IPS-18a (cell line): ENCODE measurements around the gene EEF1E1.
"Not testable (repeated sequence)": the region's sequence is repeated elsewhere in the genome, so short reads cannot be mapped to it uniquely, and the experiment has no call there.

ENCODE experiments used
- H3K27ac ChIP-seq: one replicate; pipeline ENCODE4 v1.5.1; 2013; ENCODE audit warnings: low read length
- H3K27me3 ChIP-seq: one replicate; pipeline ENCODE4 v1.6.1; 2013; ENCODE audit warnings: mild to moderate bottlenecking, low read length; ENCODE audit not compliant: control insufficient read depth, insufficient read depth
- H3K36me3 ChIP-seq: one replicate; pipeline ENCODE4 v1.6.1; 2013; ENCODE audit warnings: low read depth, low read length; ENCODE audit not compliant: control insufficient read depth
- H3K4me1 ChIP-seq: one replicate; pipeline ENCODE4 v1.6.1; 2013; ENCODE audit warnings: low read depth, low read length; ENCODE audit not compliant: control insufficient read depth
- H3K4me3 ChIP-seq: one replicate; pipeline ENCODE4 v1.5.1; 2013; ENCODE audit warnings: low read length
- H3K9ac ChIP-seq: one replicate; pipeline ENCODE4 v1.6.1; 2013; ENCODE audit warnings: mild to moderate bottlenecking, low read length, moderate library complexity
- H3K9me3 ChIP-seq: one replicate; pipeline ENCODE4 v1.6.1; 2013; ENCODE audit warnings: low read depth, low read length; ENCODE audit not compliant: control insufficient read depth

EEF1E1 gene

DNA sequence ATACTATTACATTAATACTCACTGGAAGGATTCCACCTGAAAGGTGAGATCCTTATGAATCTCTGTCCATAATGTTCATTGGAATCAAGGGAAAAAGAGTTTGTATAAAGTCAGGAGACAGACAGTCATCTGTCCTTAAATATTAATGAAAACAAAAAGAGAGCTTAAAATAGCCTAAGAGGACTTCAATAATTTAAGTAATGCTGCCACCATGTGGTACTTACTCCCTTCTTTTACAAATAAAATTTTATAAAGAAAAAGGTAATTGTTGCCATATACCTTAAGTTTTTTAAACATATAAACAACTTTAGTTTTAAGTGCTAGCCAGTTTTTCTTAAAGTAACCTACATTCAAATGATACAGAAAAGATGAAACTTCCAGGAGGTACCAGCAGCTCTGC lies 43.2 kb downstream of the EEF1E1 start:
- Histone ChIP-seq H3K27ac (no peak overlapping the region), H3K9me3 (no peaks in the 10 kb centered on the region), H3K27me3 (no peaks in the 10 kb centered on the region), H3K36me3 (peaks cover 5% of the 10 kb centered on the region), H3K9ac (no peak overlapping the region), H3K4me1 (no peaks in the 10 kb centered on the region), H3K4me3 (no peak overlapping the region)

- H3K27ac ChIP-seq = no peak overlapping the region
- H3K27me3 ChIP-seq = no peaks in the 10 kb centered on the region
- no peaks in the 10 kb centered on the region for H3K9me3 ChIP-seq
- peaks cover 5% of the 10 kb centered on the region for H3K36me3 ChIP-seq
- H3K9ac ChIP-seq = no peak overlapping the region
- no peaks in the 10 kb centered on the region for H3K4me1 ChIP-seq
- no peak overlapping the region for H3K4me3 ChIP-seq
Observed at GRCh38 chr6:8057793-8058192, 44.6 kb downstream of the EEF1E1 start.

GRCh38 chr6:8057263-8057662 lies 45.1 kb downstream of the EEF1E1 start:
- Histone ChIP-seq H3K4me1 (no peaks in the 10 kb centered on the region), H3K9me3 (no peaks in the 10 kb centered on the region), H3K4me3 (no peak overlapping the region), H3K27ac (no peak overlapping the region), H3K36me3 (peaks cover 5% of the 10 kb centered on the region), H3K27me3 (no peaks in the 10 kb centered on the region), H3K9ac (no peak overlapping the region)

DNA sequence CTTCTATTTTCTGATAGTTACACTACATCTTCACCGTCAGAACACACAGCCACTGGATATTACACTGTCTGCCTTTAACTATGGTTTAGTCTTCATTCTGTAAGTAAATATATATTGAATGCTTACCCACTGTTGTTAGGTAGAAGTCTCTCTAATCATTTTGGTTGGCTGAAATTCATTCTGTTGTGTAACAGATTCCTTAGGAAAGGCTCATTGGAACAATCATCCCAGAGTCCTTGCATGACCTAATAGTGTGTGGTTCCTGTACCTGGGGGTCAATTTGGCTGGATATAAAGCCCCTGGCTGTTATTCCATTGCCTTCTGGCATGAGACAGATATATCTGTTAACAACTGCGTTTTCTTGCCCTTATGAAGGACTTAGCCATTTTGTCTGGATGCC lies 48.1 kb downstream of the EEF1E1 start:
- H3K27me3 ChIP-seq = no peaks in the 10 kb centered on the region
- H3K4me3 ChIP-seq = no peak overlapping the region
- H3K9ac ChIP-seq = no peak overlapping the region
- H3K36me3 ChIP-seq = no peaks in the 10 kb centered on the region
- no peak overlapping the region for H3K27ac ChIP-seq
- no peaks in the 10 kb centered on the region for H3K4me1 ChIP-seq
- no peaks in the 10 kb centered on the region for H3K9me3 ChIP-seq

- Histone ChIP-seq H3K27me3 (no peaks in the 10 kb centered on the region), H3K9me3 (no peaks in the 10 kb centered on the region), H3K9ac (no peak overlapping the region), H3K36me3 (no peaks in the 10 kb centered on the region), H3K4me1 (peaks cover 6% of the 10 kb centered on the region), H3K4me3 (no peak overlapping the region), H3K27ac (no peak overlapping the region)
Observed at GRCh38 chr6:8047541-8048292, 54.6 kb downstream of the EEF1E1 start.

DNA sequence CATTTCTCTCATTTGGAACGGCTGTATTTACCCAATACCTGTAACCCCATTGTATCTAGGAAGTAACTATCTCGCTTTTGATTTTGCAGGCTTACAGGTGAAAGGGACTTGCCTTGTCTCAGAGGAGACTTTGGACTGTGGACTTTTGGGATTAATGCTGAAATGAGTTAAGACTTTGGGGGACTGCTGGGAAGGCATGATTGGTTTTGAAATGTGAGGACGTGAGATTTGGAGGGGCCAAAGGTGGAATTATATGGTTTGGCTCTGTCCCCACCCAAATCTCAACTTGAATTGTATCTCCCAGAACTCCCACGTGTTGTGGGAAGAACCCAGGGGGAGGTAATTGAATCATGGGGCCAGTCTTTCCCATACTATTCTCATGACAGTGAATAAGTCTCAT lies 56.6 kb downstream of the EEF1E1 start:
- not testable (repeated sequence) for H3K36me3 ChIP-seq

DNA sequence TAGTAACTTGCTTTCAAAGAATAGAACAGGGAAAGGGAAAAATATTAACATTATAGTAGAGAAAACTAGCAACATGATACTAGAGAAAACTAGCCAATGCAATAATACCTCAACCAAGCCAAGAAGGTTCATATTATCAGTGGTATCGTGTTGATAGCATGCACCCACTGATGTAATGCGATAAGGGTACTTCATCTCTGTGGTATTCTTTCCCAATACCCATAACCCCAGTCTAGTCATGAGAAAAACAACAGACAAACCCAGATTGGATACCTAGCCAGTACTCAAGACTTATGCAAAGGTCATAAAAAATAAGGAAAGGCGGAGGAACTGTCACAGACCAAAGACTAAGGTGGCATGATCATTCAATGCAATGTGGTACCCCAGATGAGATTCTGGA lies 59.1 kb downstream of the EEF1E1 start:
- Histone ChIP-seq H3K9me3 (no peaks in the 10 kb centered on the region), H3K36me3 (peaks cover 12% of the 10 kb centered on the region), H3K4me1 (peaks cover 6% of the 10 kb centered on the region), H3K27ac (no peak overlapping the region), H3K9ac (no peak overlapping the region), H3K4me3 (no peak overlapping the region), H3K27me3 (no peaks in the 10 kb centered on the region)

More for the DNA sequence above, 56.6 kb downstream of the EEF1E1 start:
- H3K4me1 ChIP-seq, H3K9ac ChIP-seq, H3K9me3 ChIP-seq, H3K27me3 ChIP-seq, H3K4me3 ChIP-seq, H3K27ac ChIP-seq: not testable (repeated sequence)

DNA sequence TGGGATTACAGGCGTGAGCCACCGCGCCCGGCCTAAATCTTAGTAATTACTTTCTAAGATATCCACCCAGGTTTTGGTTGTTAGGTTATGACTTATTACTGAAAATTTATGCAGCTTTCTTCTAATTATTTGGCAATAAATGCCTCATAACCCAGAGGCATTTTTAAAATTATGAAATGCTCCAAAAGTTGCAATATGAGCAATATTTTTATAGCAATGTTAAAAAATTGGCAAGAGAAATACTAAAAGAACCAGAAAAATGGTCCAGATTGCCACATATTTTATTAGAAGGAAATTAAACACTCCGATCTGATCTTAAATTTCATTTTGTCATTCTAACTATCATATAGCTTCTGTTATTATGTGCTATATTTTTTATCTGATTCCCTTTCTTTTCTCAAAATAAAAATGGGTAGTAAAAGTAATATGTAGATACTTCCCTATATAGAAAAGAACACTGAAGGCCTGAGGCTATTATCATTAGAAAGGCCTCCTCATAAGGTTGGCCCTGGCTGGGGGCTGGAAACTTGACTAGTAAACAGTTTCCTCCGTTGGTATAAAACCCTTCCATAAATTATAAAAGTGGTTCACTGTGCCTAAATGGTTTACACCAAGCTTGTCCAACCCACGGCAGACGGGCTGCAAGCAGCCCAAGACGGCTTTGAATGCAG lies 60.3 kb downstream of the EEF1E1 start:
- H3K36me3 ChIP-seq = peaks cover 12% of the 10 kb centered on the region

GRCh38 chr6:8034107-8034506 lies 68.2 kb downstream of the EEF1E1 start:
- H3K9ac ChIP-seq, H3K27ac ChIP-seq, H3K9me3 ChIP-seq, H3K27me3 ChIP-seq, H3K4me1 ChIP-seq, H3K4me3 ChIP-seq, H3K36me3 ChIP-seq: not testable (repeated sequence)

More for the DNA sequence above, 60.3 kb downstream of the EEF1E1 start:
- no peaks in the 10 kb centered on the region for H3K4me1 ChIP-seq
- H3K4me3 ChIP-seq = no peak overlapping the region
- H3K27me3 ChIP-seq = no peaks in the 10 kb centered on the region
- H3K9ac ChIP-seq = no peak overlapping the region
- H3K27ac ChIP-seq = no peak overlapping the region
- H3K9me3 ChIP-seq = no peaks in the 10 kb centered on the region

- H3K4me1 ChIP-seq = no peaks in the 10 kb centered on the region
- H3K27me3 ChIP-seq = no peaks in the 10 kb centered on the region
- H3K4me3 ChIP-seq = no peak overlapping the region
- H3K27ac ChIP-seq = no peak overlapping the region
- no peak overlapping the region for H3K9ac ChIP-seq
- no peaks in the 10 kb centered on the region for H3K9me3 ChIP-seq
- H3K36me3 ChIP-seq = peaks cover 4% of the 10 kb centered on the region
Observed at GRCh38 chr6:8030920-8031319, 71.4 kb downstream of the EEF1E1 start.
